Measurements from ENCODE around the gene PRXL2A. TPM values are rescaled to one million over a fixed set of nuclear protein-coding genes. Genes with fewer than 3 reads are reported as not detected.

Gene PRXL2A
- total RNA-seq, 1 experiment from 2014 or later: 47.1 TPM

DNA sequence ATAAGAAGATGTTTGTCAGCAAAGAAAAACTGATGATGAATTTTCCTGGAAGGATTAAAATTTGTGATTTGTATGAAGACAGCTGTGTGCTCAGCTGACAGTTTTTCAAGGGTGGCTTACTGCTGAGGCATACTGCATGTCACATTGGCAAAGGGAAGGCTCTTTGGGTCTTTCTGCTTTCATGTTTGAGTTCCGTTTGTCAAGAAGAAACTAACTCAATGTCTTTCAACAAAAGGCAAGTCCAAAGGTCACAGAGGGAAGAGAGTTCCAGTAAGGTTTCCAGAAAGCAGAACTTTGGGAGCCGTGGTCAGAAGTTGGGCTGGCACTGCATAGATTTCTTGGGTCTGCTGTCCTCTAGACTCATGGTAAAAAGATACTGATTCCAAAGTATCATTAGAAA, 34.8 kb upstream of the PRXL2A start:
- no peaks in the 10 kb centered on the region for H3K27me3 ChIP-seq (ENCODE audit: insufficient read depth, low read length)
- H3K27me3 Mint-ChIP-seq (ENCODE audit: low read depth): peaks cover 4% of the 10 kb centered on the region; the same call in 1 of the 2 replicates
- TF ChIP-seq, protein P1, sequence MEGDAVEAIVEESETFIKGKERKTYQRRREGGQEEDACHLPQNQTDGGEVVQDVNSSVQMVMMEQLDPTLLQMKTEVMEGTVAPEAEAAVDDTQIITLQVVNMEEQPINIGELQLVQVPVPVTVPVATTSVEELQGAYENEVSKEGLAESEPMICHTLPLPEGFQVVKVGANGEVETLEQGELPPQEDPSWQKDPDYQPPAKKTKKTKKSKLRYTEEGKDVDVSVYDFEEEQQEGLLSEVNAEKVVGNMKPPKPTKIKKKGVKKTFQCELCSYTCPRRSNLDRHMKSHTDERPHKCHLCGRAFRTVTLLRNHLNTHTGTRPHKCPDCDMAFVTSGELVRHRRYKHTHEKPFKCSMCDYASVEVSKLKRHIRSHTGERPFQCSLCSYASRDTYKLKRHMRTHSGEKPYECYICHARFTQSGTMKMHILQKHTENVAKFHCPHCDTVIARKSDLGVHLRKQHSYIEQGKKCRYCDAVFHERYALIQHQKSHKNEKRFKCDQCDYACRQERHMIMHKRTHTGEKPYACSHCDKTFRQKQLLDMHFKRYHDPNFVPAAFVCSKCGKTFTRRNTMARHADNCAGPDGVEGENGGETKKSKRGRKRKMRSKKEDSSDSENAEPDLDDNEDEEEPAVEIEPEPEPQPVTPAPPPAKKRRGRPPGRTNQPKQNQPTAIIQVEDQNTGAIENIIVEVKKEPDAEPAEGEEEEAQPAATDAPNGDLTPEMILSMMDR (conservative IDR thresholded peaks at IDR 0.05): no peak
- no peak overlapping the region for H4K8ac ChIP-seq (replicated peaks; ENCODE audit: insufficient read length, low read depth, low read length)
- no peak overlapping the region for H2BK12ac ChIP-seq (ENCODE audit: insufficient read length, low read depth, low read length)
- no peaks in the 10 kb centered on the region for H3K23me2 ChIP-seq (ENCODE audit: insufficient read length, low read depth, low read length, poor library complexity, severe bottlenecking)
- H3K4me1 ChIP-seq (ENCODE audit: insufficient read depth, low read length): no peaks in the 10 kb centered on the region
- no peak overlapping the region for H2BK20ac ChIP-seq (ENCODE audit: low read depth, low read length, poor library complexity, severe bottlenecking)
- H3K4me3 Mint-ChIP-seq: no peak overlapping the region
- no peak overlapping the region for H3K18ac ChIP-seq (ENCODE audit: insufficient read length, low read depth, low read length)
- no peak overlapping the region for H3T11ph ChIP-seq (ENCODE audit: low read length)
- no peak overlapping the region for H2AFZ ChIP-seq (ENCODE audit: low read length)
- H2AK5ac ChIP-seq (ENCODE audit: insufficient read length, low read length): no peak overlapping the region
- no peak overlapping the region for H3K4me2 ChIP-seq (ENCODE audit: insufficient read depth, insufficient read length, low read length)
- no peaks in the 10 kb centered on the region for H4K20me1 ChIP-seq (ENCODE audit: control insufficient read depth, insufficient read depth, insufficient read length)
- no peak overlapping the region for H3K4ac ChIP-seq (ENCODE audit: low read depth, low read length)
- peaks cover 5 to 9% of the 10 kb centered on the region in 2 experiments; a peak in 4 of 5 replicates for H3K9me3 Mint-ChIP-seq
- peaks cover 2 to 6% (median 6%) of the 10 kb centered on the region in 3 experiments; a peak in 5 of 7 replicates for H3K36me3 Mint-ChIP-seq (ENCODE audit: insufficient read depth in 1 of 3, low read depth in 3 of 3)
- H2BK5ac ChIP-seq (ENCODE audit: insufficient read length, low read length): no peak overlapping the region
- no peaks in the 10 kb centered on the region for H3K79me1 ChIP-seq (ENCODE audit: insufficient read depth, low read depth, low read length, poor library complexity, severe bottlenecking)
- H4K91ac ChIP-seq (ENCODE audit: insufficient read length, low read depth, low read length): no peak overlapping the region
- no peak overlapping the region for H3K23ac ChIP-seq (ENCODE audit: insufficient read length, low read depth, low read length)
- no peak overlapping the region for H3K56ac ChIP-seq (ENCODE audit: insufficient read length, low read depth, low read length)
- H2BK120ac ChIP-seq (ENCODE audit: low read depth, low read length, poor library complexity, severe bottlenecking): no peak overlapping the region
- no peak overlapping the region for H4K5ac ChIP-seq (ENCODE audit: insufficient read length, low read depth, low read length)
- H3K79me2 ChIP-seq (ENCODE audit: insufficient read depth, low read length): no peaks in the 10 kb centered on the region; the same call in none of the 2 replicates
- peaks cover 2 to 5% of the 10 kb centered on the region in 2 experiments; a peak in 2 of 4 replicates for H3K4me1 Mint-ChIP-seq
- H3K27ac ChIP-seq (ENCODE audit: insufficient read length, low read depth, low read length): no peak overlapping the region
- no peak overlapping the region for H3K9ac ChIP-seq (ENCODE audit: extremely low read depth, insufficient read length, low read length)
- no peak overlapping the region for H3K27ac Mint-ChIP-seq
- no peak for DNase-seq
- no peak overlapping the region for H2BK15ac ChIP-seq (ENCODE audit: low read depth, low read length)
- H3K14ac ChIP-seq (ENCODE audit: insufficient read depth, low read length): no peak overlapping the region
- no CpG with 5 or more reads among the region's 2 CpGs for WGBS (ENCODE audit: extremely low coverage, insufficient read length, low lambda C conversion rate)
- H3K9me3 ChIP-seq (ENCODE audit: control insufficient read depth, low read depth, low read length): no peaks in the 10 kb centered on the region
